Measurements from ENCODE around the gene DNAI2.
"Not testable (repeated sequence)": the region's sequence is repeated elsewhere in the genome, so short reads cannot be mapped to it uniquely, and the experiment has no call there.

DNAI2 gene

DNA sequence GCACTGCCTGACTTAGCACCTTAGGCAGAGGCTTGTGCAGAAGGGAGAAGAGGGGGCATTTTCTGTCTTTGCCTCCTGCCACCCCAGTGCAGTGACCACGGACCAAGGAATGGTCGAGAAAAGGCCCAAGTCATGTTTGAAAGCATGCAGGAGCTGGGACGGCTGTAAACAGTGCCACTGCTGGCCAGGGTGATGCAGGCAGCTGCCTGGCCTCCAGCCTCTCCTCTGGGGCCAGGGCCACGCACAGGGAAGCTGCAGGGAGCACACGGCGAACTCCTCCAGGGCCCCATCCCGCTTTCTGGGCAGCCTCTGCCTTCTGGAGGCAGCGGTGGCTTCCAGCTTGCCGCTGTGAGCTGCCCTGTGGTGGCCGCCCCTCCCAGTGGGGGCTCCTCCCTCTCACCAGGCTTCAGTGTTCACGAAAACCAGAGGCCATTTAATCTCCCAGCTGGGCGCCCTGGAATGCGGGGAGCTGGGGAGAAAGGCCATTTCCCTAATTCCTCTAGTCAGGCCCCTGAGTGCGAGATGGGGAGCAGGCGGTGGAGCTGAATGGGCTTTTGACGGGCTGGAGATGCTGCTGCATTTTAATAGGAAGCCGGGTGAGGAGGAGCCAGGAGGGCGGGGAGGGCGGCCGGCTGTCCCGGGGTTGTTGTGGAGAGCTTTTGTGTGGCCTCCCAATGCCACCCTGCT is 28.7 kb upstream of the DNAI2 start:
- DNase-seq, result no peak

DNA sequence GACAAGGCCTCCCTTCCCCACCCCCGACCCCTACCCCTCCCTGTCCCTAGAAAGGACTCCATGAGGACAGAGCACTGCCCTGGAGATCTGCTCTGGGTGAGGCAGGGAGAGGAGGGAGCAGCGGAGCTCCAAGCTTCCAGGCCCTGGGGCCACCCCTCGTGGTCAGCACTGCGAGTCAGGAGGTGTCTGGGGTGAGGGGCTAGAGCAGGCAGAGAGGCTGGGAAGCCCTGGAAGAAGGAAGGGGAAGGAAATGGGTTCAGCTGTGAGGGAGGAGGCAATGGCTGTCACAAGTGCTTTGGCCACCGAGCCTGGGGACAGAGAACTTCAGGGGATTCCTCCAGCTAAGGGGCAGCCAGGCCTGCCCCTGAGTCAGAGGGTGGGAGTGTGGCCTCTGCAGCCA is 28.2 kb upstream of the DNAI2 start:
- no peak for DNase-seq

DNA sequence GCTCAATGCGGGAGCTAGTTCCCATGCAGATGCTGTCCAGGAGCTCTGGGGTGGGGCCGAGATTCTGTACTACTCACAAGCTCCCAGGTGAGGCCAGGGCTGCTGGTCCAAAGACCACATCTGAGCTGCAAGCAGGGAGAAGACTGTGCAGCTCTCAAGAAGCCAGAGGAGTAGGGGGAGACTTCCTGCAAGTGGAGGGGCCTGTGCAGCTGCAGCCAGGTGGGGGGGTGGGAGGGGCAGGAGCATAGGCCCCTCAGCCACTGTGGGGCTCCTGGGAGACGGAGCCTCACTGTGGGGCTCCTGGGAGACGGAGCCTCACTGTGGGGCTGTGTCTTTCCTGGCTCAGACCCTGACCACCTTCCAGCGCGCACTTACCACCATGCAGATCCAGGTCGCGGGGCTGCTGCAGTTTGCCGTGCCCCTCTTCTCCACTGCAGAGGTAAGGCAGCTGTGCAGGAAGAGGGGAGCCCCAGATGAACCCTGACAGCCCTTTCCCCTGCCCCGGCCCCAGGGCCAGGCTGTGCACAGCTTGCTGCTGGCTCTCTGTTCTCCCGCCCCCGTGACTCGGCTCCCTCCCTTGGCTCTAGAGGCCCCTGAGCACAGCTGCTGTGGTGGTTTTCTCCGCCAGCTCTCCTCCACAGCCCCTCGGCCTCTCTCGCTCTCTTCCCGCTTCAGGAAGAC is 24.3 kb upstream of the DNAI2 start:
- no peak for DNase-seq

DNA sequence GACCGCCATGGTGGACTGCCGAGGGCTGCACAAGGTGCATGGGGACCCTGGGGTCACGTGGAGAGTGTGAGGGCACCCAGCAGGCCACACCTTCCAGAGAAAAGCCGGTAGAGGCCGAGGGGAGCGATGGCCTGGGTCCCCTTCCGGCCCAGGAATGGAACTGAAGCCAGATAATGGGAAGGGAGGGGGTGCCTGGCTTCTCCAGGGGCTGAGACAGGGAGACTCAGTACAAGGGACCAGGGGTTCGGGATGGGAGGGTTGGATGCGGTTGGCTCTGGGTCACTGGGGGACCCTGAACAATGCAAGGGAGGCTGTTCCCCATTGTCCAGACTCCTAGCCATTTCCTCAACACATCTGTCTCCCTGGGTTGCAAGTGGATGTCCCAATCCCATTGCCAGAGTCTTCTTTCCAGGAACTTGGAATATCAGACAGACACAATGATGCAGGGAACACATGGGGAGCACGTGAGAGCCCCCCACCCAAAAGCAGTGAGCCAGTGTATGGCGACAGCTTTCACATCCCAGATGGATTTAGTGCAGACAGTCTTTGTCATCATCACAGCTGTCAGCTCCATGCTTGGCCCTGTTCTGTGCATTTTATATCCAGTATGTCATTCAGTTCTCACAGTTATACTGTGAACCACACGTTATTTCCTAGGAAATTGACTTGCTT is 23.6 kb upstream of the DNAI2 start:
- no peak for DNase-seq

DNA sequence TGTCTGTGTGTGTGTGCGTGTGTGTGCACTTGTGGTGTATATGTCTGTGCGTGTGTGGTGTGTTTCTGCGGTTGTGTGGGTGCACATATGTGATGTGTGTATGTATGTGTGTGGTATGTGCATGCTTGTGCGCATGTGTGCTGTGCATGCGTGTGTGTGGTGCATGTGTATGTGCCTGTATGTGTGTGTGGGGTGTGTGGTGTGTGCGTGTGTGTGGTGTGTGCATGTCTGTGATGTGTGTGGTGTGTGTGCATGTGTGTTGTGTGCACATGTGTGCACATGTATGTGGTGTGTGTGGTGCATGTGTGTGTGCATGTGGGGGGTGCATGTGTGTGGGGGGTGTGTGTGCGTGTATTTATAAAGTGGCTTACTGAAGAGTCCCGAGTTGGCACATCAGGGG is 23.0 kb upstream of the DNAI2 start:
- no peak for DNase-seq

DNA sequence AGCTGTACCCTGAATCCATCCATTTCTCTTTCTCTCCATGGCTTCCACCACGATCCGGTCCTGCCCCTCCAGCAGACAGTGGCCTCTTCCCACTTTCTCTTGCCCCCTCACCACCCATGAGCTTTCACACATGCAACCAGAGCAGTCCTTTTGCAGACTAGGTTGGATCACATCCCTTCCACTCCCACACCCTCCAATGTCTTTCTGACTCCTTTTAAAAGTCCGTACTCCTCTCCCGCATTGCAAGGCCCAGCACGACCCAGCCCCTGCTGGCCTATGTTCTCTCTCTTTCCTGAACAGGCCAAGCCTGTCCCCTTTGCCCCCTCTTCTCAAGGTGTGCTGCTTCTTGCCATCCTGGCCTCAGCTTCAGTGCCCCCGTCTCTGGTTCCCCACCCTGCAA is 22.5 kb upstream of the DNAI2 start:
- DNase-seq, result no peak

DNA sequence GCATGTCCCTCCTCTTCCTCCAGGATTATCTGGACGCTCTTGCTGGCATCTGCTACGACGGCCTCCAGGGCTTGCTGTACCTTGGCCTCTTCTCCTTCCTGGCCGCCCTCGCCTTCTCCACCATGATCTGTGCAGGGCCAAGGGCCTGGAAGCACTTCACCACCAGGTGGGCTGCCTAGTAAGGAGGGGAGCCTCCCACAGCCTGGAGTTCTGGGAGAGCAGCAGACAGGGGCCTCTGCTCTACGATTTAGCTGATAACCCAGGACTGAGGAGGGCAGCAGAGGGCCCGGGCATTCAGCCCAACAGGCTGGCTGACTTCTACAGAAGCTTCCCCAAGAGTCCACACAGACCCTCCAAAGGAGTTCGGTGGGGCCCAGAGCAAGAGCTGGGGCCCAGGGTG is 21.8 kb upstream of the DNAI2 start:
- DNase-seq, result no peak

DNA sequence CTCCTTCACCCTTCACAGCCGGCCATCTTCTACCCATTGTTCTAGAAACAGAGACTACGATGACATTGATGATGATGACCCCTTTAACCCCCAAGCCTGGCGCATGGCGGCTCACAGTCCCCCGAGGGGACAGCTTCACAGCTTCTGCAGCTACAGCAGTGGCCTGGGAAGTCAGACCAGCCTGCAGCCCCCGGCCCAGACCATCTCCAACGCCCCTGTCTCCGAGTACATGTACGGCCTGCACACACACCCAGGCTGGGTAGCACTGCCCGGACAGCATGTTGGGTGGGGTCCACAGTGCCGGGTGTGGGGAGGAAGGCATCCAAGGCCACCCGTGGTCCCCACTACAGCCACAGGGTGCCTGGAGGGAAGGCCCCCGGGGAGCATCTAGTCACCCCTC is 21.0 kb upstream of the DNAI2 start:
- DNase-seq, result no peak

DNA sequence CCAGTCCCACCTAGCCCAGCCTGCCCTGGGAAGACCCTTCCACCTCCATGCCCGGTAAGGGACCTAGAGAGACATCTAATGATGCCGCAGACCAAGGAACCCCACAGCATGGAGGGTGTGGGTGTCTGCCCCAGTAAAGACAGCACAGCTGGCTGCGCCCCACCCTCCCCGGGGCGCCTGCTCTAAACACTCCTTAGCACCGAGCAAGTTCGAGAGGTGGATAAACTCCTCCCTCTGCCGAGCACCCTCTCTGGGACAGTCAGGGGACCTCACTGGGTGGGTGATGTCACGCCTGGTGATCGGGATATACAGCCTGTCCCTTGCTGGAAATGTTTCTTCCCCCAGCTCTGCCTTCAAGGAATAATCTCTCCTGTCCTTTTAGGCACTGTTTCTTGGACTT is 16.7 kb upstream of the DNAI2 start:
- no peak for DNase-seq

DNA sequence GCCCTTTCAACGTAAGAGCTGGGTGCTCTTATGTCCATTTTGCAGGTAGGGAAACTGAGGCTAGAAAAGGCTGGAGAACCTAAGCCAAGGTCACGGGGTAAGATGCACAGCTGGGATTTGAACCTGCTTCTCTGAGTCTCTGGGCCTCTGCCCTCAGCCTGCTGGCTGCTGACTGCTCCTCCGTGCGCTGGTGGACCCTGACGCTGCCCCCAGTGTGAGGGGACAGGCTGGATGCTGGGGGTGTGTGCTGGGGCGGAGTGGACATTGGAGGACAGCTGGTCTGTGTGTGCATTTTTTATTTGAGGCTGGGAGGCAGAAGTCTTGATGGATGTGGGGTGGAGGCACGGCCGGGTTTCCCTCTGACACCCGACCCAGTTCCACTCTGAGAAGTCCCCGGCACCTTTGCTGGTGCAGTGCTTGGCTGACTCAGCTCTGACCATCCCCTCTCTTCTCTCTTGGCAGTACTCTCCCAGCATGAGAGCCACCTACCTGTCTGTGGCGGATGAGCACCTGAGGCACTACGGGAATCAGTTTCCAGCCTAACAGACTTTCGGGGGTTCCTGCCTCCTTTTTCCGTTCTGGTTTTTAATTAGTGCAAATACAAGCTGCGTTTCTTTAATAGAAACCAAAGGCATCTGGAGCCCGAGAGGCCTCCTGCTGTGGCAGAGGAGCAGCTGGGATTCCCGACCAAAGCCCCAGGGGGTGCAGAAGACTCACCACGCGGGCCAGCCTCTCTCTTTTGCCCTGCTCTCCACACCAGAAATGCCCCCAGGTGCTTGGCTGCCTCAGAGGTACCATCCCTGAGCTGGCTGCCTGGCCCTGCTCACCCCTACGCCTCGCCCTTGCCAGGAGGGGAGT is 14.1 kb upstream of the DNAI2 start:
- no peak for DNase-seq

DNA sequence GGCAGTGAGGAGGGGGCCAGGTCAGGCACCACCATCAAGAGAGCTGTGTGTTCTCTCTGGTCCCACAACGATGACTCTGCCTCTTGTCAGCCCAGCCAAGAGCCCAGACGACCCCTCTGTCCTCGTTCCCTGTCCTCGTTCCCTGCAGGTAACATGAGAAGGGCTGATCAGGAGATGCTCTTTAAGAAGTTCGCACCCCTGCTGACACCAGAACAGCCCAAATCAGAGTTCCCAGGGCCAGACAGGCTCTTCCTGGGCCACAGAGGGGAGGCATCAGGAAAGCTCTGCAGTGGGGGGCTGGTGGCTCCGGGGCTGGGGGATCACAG is 13.5 kb upstream of the DNAI2 start:
- no peak for DNase-seq

DNA sequence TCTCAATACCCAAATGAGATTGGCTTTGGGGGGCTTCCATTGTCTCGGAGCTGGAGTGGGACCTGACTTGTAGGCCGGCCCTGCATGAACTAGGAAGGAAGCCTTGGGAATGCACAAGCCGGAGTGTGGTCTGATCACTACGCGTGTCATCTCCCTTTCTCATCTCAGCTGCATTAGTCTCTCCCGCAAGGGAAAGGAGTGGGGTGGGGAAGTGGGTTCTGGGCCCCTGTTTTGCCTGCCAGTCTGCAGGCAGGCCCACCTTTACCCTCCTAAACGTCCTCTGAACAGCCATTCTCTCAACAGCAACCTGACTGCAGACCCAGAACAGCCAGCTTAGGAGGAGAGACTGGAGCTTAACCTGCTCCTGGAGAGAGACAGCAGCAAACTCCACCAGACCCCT is 11.4 kb upstream of the DNAI2 start:
- DNase-seq, result no peak

DNA sequence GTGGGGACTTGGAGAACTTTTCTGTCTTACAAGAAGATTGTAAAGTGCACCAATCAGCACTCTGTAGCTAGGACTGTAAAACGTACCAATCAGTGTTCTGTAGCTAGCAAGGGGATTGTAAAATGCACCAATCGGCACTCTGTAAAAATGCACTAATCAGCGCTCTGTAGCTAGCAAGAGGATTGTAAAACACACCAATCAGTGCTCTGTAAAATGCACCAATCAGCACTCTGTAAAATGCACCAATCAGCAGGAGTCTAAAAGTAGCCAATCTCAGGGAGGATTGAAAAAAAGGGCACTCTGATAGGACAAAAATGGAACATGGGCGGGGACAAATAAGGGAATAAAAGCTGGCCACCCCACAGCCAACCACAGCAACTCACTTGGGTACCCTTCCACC is 7.0 kb upstream of the DNAI2 start:
- not testable (repeated sequence) for DNase-seq

DNA sequence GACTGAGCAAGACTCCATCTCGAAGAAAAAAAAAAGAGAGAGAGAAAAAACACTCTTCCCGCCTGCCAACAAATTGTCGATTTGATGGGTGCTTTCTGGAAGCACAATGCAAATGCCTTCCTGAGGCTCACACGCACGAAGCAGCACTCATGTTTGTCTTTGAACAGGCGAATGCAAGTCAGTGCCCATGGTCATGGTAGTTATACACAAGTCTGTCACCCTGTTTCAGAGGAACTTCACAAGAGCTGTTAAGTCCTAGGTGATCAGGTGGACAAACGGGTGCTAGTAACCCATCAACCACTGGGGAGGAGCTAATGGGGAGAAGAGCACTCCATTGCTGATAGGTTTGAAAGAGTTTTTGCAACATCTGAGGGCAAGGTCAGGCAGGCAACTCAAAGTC is 6.5 kb upstream of the DNAI2 start:
- DNase-seq, result no peak

DNA sequence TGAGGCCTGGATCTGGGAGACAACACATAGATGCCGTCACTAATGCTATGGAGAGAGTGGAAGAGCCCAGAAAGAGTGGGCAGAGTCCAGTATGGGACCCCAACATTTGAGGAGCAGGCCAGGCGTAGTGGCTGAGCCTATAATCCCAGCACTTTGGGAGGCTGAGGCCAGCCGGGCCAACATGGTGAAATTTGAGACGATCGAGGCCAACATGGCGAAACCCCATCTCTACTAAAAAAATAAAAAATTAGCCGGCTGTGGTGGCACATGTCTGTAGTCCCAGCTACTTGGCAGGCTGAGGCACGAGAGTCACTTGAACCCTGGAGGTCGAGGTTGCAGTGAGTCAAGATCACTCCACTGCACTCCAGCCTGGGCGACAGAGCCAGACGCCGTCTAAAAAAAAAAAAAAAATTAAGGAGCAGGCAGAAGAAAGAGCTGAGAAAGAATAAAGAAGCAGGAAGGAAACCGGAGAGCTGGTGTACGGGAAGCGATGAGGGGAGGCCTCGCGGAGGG is 6.0 kb upstream of the DNAI2 start:
- DNase-seq, result no peak

DNA sequence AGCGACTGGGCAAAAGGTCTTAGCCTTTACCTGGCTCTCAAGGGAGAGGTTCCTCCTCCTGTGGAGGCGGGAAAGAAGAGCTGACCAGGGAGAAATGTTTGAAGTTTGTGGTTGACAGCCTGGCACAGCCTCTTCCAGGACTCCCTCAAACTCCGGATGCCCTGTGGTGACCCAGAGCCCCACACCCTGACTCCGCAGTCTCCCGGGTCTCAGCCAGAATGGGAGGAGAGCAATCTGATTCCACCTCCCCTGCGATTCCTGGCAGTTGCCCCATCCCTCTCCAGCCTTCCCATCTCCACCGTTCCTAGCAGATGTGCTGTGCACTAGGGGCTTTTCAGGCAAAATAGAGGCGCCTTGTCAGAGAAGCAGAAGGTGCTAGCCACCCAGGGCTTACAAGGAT is 5.5 kb upstream of the DNAI2 start:
- DNase-seq, result no peak

DNA sequence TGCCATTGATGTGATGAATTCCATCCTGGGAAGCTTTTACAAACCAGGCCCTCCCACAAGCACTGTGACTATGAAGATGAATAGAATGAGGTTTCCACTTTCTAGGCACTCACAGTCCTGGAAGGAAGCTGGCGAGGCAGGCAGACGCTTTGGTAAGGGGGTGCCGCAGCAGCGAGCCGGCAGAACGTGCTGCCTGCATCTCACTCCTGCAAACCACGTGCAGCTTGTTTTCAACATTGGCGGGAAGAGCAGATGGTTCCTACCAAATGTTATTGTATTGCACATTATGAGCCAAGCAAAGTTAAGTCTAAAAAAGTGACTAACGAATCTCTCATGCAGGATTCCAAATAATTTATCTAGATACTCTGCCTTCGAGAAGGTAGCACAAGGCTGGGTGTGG is 3.7 kb upstream of the DNAI2 start:
- DNase-seq, result no peak

DNA sequence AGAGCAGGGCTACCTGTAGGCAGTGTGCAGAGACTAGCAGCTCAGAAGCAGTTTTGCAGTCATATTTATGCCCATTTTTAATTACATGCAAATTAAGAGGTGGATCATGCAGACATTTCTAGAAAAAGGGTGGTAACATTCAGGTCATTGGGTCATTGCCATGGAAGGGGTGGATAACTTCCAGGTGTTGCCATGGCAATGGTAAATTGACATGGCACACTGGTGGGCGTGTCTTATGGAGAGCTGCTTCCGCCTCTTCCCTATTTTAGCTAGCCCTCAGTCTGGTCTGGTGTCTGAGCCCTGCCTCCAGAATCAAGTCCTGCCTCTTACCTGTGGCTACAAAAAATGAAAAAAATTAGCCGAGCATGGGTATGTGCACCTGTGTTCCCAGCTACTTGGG is 2.8 kb upstream of the DNAI2 start:
- no peak for DNase-seq

DNA sequence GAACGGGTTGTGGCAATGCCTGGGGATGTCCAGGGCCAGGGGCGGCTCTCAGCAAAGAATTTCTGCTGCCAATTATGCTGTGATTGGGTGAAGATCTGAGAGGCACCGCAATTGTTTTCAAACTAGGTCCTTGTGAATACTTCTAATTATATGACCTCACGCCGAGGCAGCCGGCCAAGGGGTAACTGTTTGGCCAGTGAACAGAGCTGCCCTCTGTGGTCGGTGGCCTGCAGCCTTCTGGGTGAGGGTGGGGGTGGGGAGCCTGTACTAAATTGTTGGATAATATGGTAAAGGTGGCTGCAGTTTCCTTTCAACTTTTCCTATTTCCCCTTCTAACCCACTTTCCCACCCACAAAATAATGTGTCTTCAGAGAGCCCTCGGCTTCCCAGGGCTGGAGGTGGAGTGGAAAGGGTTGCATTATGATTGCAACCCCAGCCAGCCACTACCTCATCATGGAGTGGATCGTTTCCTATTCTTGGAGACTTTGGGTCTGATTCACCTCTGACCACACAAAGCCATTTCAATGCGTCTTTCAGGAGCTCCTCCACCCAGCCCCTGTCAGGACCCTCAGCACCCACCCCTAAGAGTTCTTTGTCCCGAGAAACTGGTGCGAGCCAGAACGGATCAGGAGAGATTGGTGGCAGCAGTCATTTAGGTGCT is 2.0 kb upstream of the DNAI2 start:
- no peak for DNase-seq

DNA sequence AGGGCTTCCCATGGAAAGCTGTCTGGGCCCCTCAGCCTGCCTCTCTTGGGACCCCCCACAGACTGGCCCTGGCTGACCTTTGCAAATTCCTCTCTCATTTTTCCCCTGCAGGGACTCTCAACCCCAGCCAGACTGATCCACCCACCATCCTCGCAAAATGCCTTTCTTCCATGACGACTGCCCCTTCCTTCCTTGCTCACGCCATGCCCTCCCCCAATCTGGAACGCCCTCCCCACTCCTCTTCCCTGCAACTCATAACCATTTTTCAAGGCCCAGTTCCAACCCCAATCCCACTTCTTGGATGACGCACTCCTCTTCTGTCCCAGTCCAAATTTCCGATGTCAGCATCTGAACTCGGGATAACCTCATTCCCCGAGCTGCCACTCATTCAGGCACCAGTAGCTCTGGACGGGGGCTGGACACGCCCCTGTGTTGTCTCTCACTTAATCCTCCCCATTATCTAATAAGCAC is 1.3 kb upstream of the DNAI2 start:
- no peak for DNase-seq

DNA sequence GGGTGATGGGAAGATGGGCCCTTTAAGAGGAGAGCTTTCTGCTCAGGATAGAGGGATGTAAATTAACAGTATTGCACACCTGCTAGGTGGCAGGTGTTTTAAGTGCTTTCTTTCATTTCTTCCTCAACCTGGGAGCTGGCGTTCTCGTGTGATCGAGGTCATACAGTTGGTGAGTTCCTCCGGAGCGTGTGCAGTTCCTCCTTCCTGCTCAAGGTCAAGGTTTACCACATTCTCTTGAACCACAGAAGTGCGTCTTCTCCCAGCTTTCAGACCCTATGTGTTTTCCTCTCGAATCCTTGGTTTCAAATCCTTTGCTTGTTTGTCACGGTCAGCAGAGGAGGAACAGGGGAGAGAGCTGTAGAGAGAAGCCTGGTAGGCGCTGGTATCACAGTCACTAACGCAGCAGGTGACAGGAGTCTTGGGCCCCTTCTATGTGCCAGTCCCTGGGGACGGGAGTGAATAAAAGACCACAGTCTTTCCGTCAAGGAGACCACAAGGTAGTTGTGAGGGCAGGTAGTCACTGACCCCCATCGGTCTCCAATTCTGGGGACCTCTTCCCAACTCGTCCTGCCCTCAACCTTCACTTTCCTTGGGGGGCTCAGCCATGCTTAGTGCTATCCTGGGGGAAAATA is 791 bp downstream of the DNAI2 start:
- no peak for DNase-seq

DNA sequence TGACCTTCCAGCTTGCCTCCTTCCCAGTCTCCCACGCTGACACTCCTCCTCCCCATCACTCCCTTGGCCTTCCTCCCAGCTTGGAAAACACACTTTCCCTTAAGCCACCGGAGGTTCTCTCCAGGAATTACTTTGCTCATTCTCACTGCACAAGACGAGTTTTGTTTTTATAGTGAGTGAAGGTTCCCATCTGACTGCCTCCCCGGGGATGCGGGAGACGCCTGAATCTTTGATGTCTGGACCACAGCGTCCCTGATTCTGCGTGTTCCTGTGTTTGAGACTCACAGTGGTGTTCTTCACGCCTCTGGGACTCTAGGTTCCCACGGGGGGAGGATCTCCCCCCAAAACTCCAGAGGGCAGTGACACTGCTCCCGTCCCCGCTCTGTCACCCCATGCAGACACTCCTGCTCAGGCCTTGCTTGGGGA is 2.0 kb downstream of the DNAI2 start:
- no peak for DNase-seq
